GM13976 (cell line): ENCODE data around the gene THSD4.

Experiments used
- DNase-seq: peaks from one replicate; pipeline ENCODE4 v3.0.0; 2012; ENCODE audit warnings: low spot score
- CTCF ChIP-seq: IDR thresholded peaks from 2 replicates; pipeline ENCODE4 v1.5.1; 2012; ENCODE audit warnings: borderline replicate concordance, mild to moderate bottlenecking; ENCODE audit not compliant: insufficient read depth; ENCODE audit errors: extremely low read depth, missing control alignments, control extremely low read depth
- in situ Hi-C: fragments of 300-500 bp; cut with MboI; formaldehyde crosslinking; loops from one replicate; pipeline ENCODE4 v1.12.0; 2022; ENCODE audit warnings: low sequenced_read_pairs, mixed read lengths, inconsistent platforms; ENCODE audit not compliant: unreplicated experiment

Gene THSD4

GRCh38 chr15:71702496-71702895, 587.2 kb downstream of the THSD4 start:
- in situ Hi-C loops, result no loop called here
- TF ChIP-seq CTCF, result no peak

GRCh38 chr15:71705151-71705550, 589.9 kb downstream of the THSD4 start:
- in situ Hi-C loops, result no loop called here
- DNase-seq, result no peak
- TF ChIP-seq CTCF, result no peak

More at GRCh38 chr15:71702496-71702895, 587.2 kb downstream of the THSD4 start:
- DNase-seq, result no peak

GRCh38 chr15:71706461-71707229, 591.4 kb downstream of the THSD4 start:
- in situ Hi-C loops, result no loop called here
- TF ChIP-seq CTCF, result no peak
- DNase-seq, result no peak

GRCh38 chr15:71707230-71708050, 592.2 kb downstream of the THSD4 start:
- in situ Hi-C loops, result no loop called here
- DNase-seq, result no peak
- TF ChIP-seq CTCF, result no peak

GRCh38 chr15:71708051-71708429, 592.8 kb downstream of the THSD4 start:
- no peak for DNase-seq
- in situ Hi-C loops, result no loop called here
- no peak for TF ChIP-seq CTCF

GRCh38 chr15:71708741-71709140, 593.5 kb downstream of the THSD4 start:
- DNase-seq, result no peak
- in situ Hi-C loops, result no loop called here
- no peak for TF ChIP-seq CTCF
